Loucy (cell line): ENCODE data around the gene TGM2.

Experiments used
- H2AFZ ChIP-seq: fragments of 200-600 bp; sonication (generic); 2 replicates; pipeline ENCODE4 v1.6.0; 2016; ENCODE audit warnings: antibody characterized with exemption, mild to moderate bottlenecking, low read length, moderate library complexity
- H3F3A ChIP-seq: fragments of 200-600 bp; 2 replicates; pipeline ENCODE4 v1.6.0; 2016; ENCODE audit warnings: antibody characterized with exemption, low read depth, mild to moderate bottlenecking
- H3K27me3 ChIP-seq: fragments of 200-600 bp; sonication (generic); 2 replicates; pipeline ENCODE4 v1.6.1; 2014; ENCODE audit warnings: low read length, mild to moderate bottlenecking; ENCODE audit not compliant: insufficient read depth, poor library complexity, severe bottlenecking
- H3K36me3 ChIP-seq: fragments of 200-600 bp; sonication (generic); 2 replicates; pipeline ENCODE4 v1.6.1; 2016; ENCODE audit warnings: low read length; ENCODE audit not compliant: insufficient read depth
- H3K4me1 ChIP-seq: fragments of 200-600 bp; sonication (generic); 2 replicates; pipeline ENCODE4 v1.5.1; 2014; ENCODE audit warnings: low read length, mild to moderate bottlenecking; ENCODE audit not compliant: insufficient read depth, poor library complexity, severe bottlenecking
- H3K4me2 ChIP-seq: fragments of 200-600 bp; sonication (generic); 2 replicates; pipeline ENCODE4 v1.6.0; 2014; ENCODE audit warnings: antibody characterized with exemption, low read length, low read depth, mild to moderate bottlenecking; ENCODE audit not compliant: poor library complexity, severe bottlenecking
- H3K4me3 ChIP-seq: fragments of 200-600 bp; sonication (generic); 2 replicates; pipeline ENCODE4 v1.5.1; 2014; ENCODE audit warnings: low read length, mild to moderate bottlenecking, mixed read lengths; ENCODE audit not compliant: poor library complexity, severe bottlenecking
- H3K79me2 ChIP-seq: fragments of 200-600 bp; sonication (generic); 2 replicates; pipeline ENCODE4 v1.6.1; 2014; ENCODE audit warnings: low read length; ENCODE audit not compliant: insufficient read depth
- H3K9ac ChIP-seq: fragments of 200-600 bp; sonication (generic); 2 replicates; pipeline ENCODE4 v1.6.0; 2014; ENCODE audit warnings: mild to moderate bottlenecking, low read depth, low read length, moderate library complexity; ENCODE audit not compliant: poor library complexity, severe bottlenecking
- H3K9me2 ChIP-seq: fragments of 200-600 bp; sonication (generic); replicated peaks from 2 replicates; pipeline ENCODE4 v1.6.1; 2016; ENCODE audit warnings: low read depth, low read length, mixed read lengths
- H3K9me3 ChIP-seq: fragments of 200-600 bp; sonication (generic); 2 replicates; pipeline ENCODE4 v1.6.1; 2014; ENCODE audit warnings: mild to moderate bottlenecking, antibody characterized with exemption, low read length, low read depth; ENCODE audit not compliant: insufficient read depth
- H4K20me1 ChIP-seq: fragments of 200-600 bp; sonication (generic); 2 replicates; pipeline ENCODE4 v1.6.0; 2014; ENCODE audit warnings: antibody characterized with exemption, low read length, mild to moderate bottlenecking; ENCODE audit not compliant: insufficient read depth, poor library complexity, severe bottlenecking
- CTCF ChIP-seq: fragments of 200-600 bp; sonication (generic); conservative IDR thresholded peaks from 2 replicates; pipeline ENCODE4 v1.5.1; 2014; ENCODE audit warnings: mild to moderate bottlenecking, antibody characterized with exemption, low read length
- EZH2phosphoT487 ChIP-seq: fragments of 200-600 bp; IDR thresholded peaks from 2 replicates; pipeline ENCODE4 v1.6.1; 2018; ENCODE audit warnings: antibody characterized with exemption, mild to moderate bottlenecking, moderate library complexity, borderline replicate concordance

The TGM2 gene

GRCh38 chr20:38208088-38208487 lies 43.0 kb upstream of the TGM2 start:
- no peaks in the 10 kb centered on the region for H3K27me3 ChIP-seq
- H3K4me2 ChIP-seq, result no peak overlapping the region
- no peak overlapping the region for H2AFZ ChIP-seq

GRCh38 chr20:38207621-38208020 lies 42.6 kb upstream of the TGM2 start:
- no peak overlapping the region for H2AFZ ChIP-seq
- no peaks in the 10 kb centered on the region for H3K79me2 ChIP-seq
- no peaks in the 10 kb centered on the region for H4K20me1 ChIP-seq
- H3K36me3 ChIP-seq, result no peaks in the 10 kb centered on the region
- H3K4me2 ChIP-seq, result no peak overlapping the region
- H3K27me3 ChIP-seq, result no peaks in the 10 kb centered on the region
- H3K4me3 ChIP-seq, result no peak overlapping the region
- H3K9me3 ChIP-seq, result no peaks in the 10 kb centered on the region
- no peaks in the 10 kb centered on the region for H3F3A ChIP-seq
- TF ChIP-seq EZH2phosphoT487, result no peak
- no peak for TF ChIP-seq CTCF
- H3K9ac ChIP-seq, result no peak overlapping the region
- H3K4me1 ChIP-seq, result no peaks in the 10 kb centered on the region
- H3K9me2 ChIP-seq, result no peaks in the 10 kb centered on the region

More at GRCh38 chr20:38208088-38208487, 43.0 kb upstream of the TGM2 start:
- Histone ChIP-seq H3K9me3 (no peaks in the 10 kb centered on the region), H3F3A (no peaks in the 10 kb centered on the region), H3K4me1 (no peaks in the 10 kb centered on the region), H3K79me2 (no peaks in the 10 kb centered on the region), H3K9me2 (no peaks in the 10 kb centered on the region), H3K36me3 (no peaks in the 10 kb centered on the region), H3K4me3 (no peak overlapping the region), H3K9ac (no peak overlapping the region), H4K20me1 (no peaks in the 10 kb centered on the region)
- TF ChIP-seq EZH2phosphoT487, result no peak

- TF ChIP-seq EZH2phosphoT487 (no peak), CTCF (no peak)
These were observed 39.9 kb upstream of the TGM2 start for GRCh38 chr20:38205001-38205400.

GRCh38 chr20:38203981-38204357 lies 38.9 kb upstream of the TGM2 start:
- no peaks in the 10 kb centered on the region for H4K20me1 ChIP-seq
- TF ChIP-seq CTCF, result no peak
- TF ChIP-seq EZH2phosphoT487, result no peak
- no peak overlapping the region for H2AFZ ChIP-seq
- no peak overlapping the region for H3K4me3 ChIP-seq
- no peaks in the 10 kb centered on the region for H3K27me3 ChIP-seq
- no peaks in the 10 kb centered on the region for H3K9me3 ChIP-seq
- H3F3A ChIP-seq, result no peaks in the 10 kb centered on the region
- no peaks in the 10 kb centered on the region for H3K36me3 ChIP-seq
- no peak overlapping the region for H3K4me2 ChIP-seq
- H3K9ac ChIP-seq, result no peak overlapping the region
- H3K4me1 ChIP-seq, result no peaks in the 10 kb centered on the region
- no peaks in the 10 kb centered on the region for H3K79me2 ChIP-seq
- H3K9me2 ChIP-seq, result no peaks in the 10 kb centered on the region

More at GRCh38 chr20:38205001-38205400, 39.9 kb upstream of the TGM2 start:
- H3K79me2 ChIP-seq, result no peaks in the 10 kb centered on the region
- H3K36me3 ChIP-seq, result no peaks in the 10 kb centered on the region
- no peaks in the 10 kb centered on the region for H3K27me3 ChIP-seq
- H3F3A ChIP-seq, result no peaks in the 10 kb centered on the region
- no peaks in the 10 kb centered on the region for H4K20me1 ChIP-seq
- no peaks in the 10 kb centered on the region for H3K9me2 ChIP-seq
- no peaks in the 10 kb centered on the region for H3K4me1 ChIP-seq
- H3K4me3 ChIP-seq, result no peak overlapping the region
- no peak overlapping the region for H3K4me2 ChIP-seq
- no peak overlapping the region for H3K9ac ChIP-seq
- no peak overlapping the region for H2AFZ ChIP-seq
- no peaks in the 10 kb centered on the region for H3K9me3 ChIP-seq
